Activated CD8-positive, alpha-beta memory T cell treated with anti-CD3 and anti-CD28 coated beads for 1 hour (primary cell): ENCODE results near the gene ZNF682.
"Not testable (repeated sequence)": the region's sequence is repeated elsewhere in the genome, so short reads cannot be mapped to it uniquely, and the experiment has no call there.

Experiments
- DNase-seq, 2 donors: peaks; one replicate each; pipeline ENCODE4 v3.0.0-alpha.2; 2020; ENCODE audit warnings: low read depth in 1 of 2; ENCODE audit errors: extremely low read depth in 1 of 2

Gene ZNF682

DNA sequence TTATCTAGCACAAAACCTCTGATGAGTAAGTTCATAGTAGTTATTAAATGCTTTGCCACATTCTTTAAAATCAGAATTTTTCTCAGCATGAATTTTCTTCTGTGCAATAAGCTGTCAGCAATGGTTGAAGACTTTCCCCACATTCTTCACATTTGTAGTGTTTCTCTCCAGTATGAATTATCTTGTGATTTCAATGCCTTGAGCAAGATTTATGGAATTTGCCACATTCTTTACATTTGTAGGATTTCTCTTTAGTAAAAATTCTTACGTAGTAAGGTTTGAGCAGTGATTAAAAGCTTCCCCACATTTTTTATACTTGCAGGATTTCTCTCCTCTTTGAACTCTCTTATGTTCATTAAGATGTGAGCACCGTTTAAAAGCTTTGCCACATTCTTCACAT is 33.6 kb downstream of the ZNF682 start:
- DNase-seq = no peak

DNA sequence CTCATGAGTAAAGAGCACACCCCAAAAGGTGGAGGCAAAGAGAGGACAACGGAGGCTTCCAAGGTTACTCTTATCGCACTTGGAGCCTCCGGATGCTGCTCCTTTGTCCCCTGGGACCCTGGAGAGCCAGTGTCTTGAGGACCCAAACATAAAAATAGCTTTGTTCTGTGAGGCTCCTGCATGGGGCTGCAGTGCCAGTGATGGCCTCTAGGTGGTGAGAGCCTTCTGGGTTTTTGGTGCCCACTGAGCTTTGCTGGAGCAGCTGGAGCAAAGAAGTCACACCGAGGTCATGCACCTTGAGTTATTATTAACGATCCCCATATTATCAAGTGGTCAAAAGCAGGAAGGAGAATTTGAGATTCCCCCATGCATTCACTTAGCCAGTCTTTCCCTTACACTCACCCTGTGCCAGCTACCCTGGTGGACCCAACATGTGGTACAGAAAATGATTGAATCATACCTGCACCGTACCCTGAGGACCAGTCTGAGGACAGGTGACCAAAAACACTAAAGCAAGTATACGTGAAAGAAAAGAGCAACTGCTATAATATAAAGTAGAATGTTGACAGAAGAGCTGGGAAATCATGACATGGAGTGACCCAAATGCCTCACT is 41.5 kb downstream of the ZNF682 start:
- DNase-seq = peak in 1 of 2 donors; percentile 17

DNA sequence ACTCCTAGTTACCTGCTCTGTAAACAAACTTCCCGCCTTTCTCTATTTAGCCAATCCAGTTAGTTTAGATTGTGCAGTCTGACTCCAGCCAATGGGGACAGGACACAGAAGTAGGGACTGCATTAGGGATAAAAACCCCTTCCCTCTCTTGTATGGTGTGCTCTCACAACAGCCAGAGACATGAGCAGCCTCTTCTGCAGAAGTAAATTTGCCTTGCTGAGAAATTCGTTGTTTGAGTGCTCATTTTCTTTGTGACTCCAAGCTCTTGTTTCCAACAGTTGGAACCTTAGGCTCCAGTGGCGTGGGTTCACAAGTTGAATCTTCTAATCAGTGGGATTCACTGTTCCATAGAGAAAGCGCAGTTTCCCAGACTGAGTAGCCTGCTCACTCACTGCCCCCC is 72.4 kb downstream of the ZNF682 start:
- DNase-seq = no peak

DNA sequence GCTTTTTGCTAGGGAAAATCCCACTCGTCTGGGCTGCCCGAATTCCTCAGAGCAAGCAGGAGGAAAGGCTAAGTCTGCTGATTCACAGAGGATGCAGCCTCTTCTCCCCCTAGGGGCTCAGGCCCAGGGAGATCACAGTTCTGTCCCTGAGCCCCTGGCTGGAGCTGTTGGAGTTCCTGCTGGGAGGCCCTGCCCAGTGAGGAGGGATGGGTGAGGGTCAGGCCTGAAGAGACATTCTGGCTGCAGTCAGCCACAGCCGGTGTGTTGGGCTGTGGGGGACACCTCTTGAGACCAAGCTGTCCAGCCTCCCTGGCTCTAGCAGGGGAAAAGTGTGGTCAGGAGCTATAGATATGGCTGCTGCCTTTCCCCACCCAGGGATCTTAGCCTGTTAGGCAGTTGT is 73.2 kb downstream of the ZNF682 start:
- DNase-seq = not testable (repeated sequence)

DNA sequence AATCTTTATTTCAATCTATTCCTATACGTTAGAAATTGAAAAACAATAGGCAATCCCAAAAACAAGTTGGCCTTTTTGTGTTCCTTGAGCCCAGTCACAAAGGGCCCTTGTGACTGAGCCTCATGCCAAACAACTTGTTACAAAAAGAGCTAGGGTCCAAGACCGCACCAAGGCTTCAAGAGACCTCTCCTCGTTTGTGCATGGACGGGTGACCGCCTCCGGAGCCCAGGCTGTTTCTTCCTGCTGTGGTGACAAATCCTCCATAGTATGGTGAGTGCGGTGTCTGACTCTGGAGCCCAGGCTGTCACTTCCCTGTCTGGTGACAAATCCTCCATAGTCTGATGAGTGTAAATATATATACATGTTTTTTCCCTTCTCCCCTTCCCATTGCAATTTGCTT is 74.9 kb downstream of the ZNF682 start:
- no peak for DNase-seq

DNA sequence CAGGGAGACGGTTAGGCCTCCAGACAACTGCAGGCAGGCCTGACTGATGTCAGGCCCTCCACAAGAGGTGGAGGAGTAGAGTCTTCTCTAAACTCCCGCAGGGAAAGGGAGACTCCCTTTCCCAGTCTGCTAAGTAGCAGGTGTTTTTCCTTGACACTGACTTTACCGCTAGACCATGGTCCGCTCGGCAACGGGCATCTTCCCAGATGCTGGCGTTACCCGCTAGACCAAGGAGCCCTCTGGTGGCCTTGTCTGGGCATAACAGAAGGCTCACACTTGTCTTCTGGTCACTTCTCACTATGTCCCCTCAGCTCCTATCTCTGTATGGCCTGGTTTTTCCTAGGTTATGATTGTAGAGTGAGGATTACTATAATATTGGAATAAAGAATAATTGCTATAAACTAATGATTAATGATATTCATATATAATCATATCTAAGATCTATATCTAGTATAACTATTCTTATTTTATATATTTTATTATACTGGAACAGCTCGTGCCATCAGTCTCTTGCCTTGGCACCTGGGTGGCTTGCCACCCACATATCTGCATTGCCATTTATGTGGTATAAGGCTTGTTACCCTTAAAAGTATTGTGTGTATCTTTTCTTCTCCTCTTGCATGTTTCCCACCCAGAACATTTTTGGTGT is 80.0 kb downstream of the ZNF682 start:
- DNase-seq = peak; percentile 29 to 33

DNA sequence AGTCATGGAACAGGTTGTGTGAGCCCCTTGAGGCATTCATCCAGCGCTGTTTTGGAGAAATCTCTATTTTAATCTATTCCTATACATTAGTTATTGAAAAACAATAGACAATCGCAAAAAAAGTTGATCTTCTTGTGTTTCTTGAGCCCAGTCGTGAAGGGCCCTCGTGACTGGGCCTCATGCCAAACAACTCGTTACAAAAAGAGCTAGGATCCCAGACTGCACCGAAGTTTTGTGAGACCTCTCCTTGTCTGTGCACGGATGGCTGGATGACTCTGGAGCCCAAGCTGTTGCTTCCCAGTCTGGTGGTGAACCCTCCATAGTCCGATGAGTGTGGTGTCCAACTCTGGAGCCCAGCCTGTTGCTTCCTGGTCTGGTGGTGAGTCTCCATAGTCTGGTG is 81.5 kb downstream of the ZNF682 start:
- not testable (repeated sequence) for DNase-seq

DNA sequence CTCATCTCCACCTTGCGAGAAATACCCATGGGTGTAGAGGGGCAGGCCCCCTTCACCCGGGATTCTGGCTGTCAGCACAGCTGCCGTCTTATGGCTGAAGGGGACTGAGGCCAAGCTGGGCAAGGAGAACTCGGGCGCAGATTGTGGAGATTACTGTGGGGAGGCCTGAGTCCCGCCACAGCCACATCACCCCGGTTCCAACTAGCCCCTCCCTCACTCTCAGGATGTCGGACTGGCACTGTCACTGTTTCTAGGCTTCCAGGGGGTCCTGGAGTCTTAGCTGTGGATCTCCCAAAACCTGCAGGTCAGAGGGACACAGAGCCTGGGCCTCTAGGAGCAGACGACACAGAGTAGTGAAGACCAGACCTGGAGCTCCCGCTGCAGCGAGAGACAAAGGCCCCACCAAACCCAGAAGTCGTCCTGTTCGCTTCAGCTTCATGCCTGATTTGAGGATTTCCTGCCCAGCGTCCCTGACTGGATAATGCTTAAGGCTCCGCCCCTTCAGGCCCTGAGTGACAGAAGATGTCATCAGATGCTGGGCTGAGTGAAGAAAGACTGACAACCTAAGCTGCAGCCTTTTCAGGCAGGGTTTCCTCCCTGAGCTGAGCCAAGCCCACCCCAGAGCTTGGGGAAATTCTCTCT is 82.8 kb downstream of the ZNF682 start:
- no peak for DNase-seq

DNA sequence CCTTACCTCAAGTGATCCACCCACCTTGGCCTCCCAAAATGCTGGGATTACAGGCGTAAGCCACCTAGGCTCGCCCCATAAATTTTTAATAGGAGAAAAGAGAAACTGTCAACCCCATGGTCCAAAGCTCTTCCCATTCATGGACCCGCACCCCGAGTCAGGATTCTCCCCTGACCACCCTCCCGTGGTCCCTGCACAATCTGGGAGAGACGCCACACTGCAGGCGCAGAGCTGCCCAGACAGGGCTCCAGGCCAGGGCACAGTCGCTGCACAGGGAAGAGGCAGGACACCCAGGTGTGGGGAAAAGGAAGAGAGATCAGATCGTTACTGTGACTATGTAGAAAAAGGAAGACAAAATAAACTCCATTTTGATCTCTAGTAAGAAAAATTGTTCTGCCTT is 84.1 kb downstream of the ZNF682 start:
- no peak for DNase-seq
